Mammary epithelial cell (primary cell): ENCODE data around the gene F12.

Experiments
- CTCF ChIP-seq, 2 donors: IDR thresholded peaks in 1 of 2; conservative IDR thresholded peaks in 1 of 2; 2 replicates each; pipeline ENCODE4 v1.5.1; 2011 to 2012; ENCODE audit warnings: inconsistent platforms in 2 of 2, low read length in 2 of 2, mild to moderate bottlenecking in 2 of 2, control low read depth in 1 of 2, low read depth in 1 of 2; ENCODE audit not compliant: insufficient read depth in 1 of 2; ENCODE audit errors: extremely low read depth in 1 of 2
- EZH2 ChIP-seq: IDR thresholded peaks from 2 replicates; pipeline ENCODE4 v1.6.1; 2012; ENCODE audit warnings: low read length, inconsistent platforms, borderline replicate concordance

GRCh38 chr5:177403102-177403791 lies 6.1 kb downstream of the F12 start:
- no peak for TF ChIP-seq CTCF (conservative IDR thresholded peaks at IDR 0.05 in 1 of 2, IDR thresholded peaks at IDR 0.05 in 1 of 2; ENCODE audit: extremely low read depth in 1 of 2, insufficient read depth in 1 of 2, low read depth in 1 of 2, low read length in 2 of 2)
- TF ChIP-seq EZH2 = no peak
